SU-DHL-6 (cell line): ENCODE measurements around the gene CDPF1.

Source experiments
- CTCF ChIP-seq: fragments of 200-600 bp; sonication (generic); IDR thresholded peaks from one replicate; pipeline ENCODE4 v1.5.1; 2017; ENCODE audit warnings: antibody characterized with exemption, mild to moderate bottlenecking, low read length, moderate library complexity; ENCODE audit not compliant: insufficient read depth, poor library complexity, severe bottlenecking
- EZH2phosphoT487 ChIP-seq: fragments of 200-600 bp; sonication (generic), shearing (Covaris generic); conservative IDR thresholded peaks from 2 replicates; pipeline ENCODE4 v1.6.1; 2018; ENCODE audit warnings: mild to moderate bottlenecking, antibody characterized with exemption, low read length, moderate library complexity, mixed read lengths

- TF ChIP-seq CTCF (no peak), EZH2phosphoT487 (no peak)
Measured at GRCh38 chr22:46225631-46226030, 24.5 kb downstream of the CDPF1 start.
